Stimulated activated CD4-positive, alpha-beta T cell treated with anti-CD3 and anti-CD28 coated beads, Interleukin-4, amount 100 ng/mL, for 1 hour (primary cell): Measurements from ENCODE around the gene ABCA7.
"Not testable (repeated sequence)": the region's sequence is repeated elsewhere in the genome, so short reads cannot be mapped to it uniquely, and the experiment has no call there.

ENCODE experiments used
- DNase-seq: peaks from one replicate; pipeline ENCODE4 v3.0.0-alpha.2; 2020

ABCA7 gene

DNA sequence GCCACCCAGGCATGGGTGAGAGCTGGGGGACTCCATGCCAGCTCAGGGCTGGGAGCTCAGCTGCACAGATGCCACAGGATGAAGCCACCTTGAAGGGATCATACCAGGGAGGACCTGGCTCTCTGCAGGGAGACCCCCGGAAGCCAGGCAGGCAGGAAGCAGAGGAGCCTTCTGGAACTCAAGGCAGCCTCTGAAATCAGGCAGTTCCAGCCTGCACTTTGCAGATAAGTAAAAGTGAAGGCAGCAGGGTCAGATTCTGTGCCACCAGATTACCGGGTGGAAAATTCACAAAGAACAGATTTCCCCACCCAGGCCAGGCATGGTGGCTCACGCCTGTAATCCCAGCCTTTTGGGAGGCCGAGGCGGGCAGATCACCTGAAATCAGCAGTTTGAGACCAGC, 21.5 kb upstream of the ABCA7 start:
- DNase-seq: no peak

DNA sequence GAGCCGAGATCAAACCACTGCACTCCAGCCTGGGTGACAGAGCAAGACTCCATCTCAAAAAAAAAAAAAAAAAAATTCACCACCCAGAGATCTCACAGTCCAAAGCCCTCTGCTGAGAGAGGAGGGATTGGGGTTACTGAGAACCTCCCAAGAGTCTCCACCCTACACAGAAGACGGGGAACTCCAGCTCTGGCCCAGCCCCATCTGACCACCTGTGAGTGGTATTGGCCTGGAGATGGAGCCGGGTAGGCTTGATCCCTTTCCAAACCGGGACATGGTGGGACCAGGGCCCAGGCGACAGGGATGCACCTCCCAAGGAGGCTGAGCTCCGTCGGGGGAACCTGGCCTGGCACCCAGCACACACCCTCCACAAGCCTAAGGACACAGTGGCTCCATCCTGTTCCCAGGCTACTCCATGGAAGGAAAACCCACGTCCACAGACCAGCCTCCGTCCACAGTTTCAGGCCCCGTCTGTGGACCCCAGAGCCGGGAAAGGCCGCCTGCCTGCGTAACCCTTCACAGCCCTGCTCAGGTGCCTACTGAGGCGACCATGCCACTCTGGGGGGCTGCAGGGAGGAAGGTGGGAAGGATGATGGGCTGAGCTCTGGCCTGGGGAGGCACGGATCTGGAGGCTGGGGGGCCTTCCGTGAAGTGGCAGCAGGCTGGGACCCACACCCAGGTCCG, 20.8 kb upstream of the ABCA7 start:
- DNase-seq: no peak

- no peak for DNase-seq
Observed at GRCh38 chr19:1019616-1019961, 20.3 kb upstream of the ABCA7 start.

GRCh38 chr19:1019980-1020867, 19.7 kb upstream of the ABCA7 start:
- peak; percentile 47 for DNase-seq

DNA sequence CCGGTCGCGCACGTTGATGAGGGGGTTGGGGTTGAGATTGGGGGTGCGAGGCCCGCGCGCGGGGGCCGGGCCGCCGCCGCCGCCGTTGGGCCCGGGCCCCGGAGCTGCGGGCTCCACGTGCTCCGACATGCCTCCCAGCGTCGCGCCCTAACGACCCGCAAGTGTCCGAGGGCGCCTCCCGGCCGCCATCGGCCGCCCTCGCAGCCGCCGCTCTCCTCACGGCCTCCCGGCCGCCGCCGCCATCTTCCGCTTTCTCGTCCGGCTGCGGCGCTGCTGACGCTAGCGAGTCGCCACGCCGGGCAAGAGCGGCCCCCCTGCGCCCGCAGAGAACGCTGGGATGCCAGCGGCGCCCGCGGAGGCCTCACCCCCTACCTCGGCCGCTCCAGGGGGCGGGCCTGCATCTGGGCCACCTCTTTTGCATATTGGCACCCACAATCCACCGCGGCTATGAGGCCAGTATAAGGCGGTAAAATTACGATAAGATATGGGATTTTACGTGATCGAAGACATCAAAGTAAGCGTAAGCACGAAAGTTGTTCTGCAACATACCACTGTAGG, 19.0 kb upstream of the ABCA7 start, which contains the start of gene TMEM259:
Gene TMEM259, minus strand, starts transcription at position 256 of the 558 bp plus-strand sequence. Its CDS starts 127 bp downstream, at position 129.
- DNase-seq: peak; percentile 97

- not testable (repeated sequence) for DNase-seq
Observed at GRCh38 chr19:1023883-1024188, 16.1 kb upstream of the ABCA7 start.

GRCh38 chr19:1025080-1025479, 14.8 kb upstream of the ABCA7 start:
- DNase-seq: not testable (repeated sequence)

DNA sequence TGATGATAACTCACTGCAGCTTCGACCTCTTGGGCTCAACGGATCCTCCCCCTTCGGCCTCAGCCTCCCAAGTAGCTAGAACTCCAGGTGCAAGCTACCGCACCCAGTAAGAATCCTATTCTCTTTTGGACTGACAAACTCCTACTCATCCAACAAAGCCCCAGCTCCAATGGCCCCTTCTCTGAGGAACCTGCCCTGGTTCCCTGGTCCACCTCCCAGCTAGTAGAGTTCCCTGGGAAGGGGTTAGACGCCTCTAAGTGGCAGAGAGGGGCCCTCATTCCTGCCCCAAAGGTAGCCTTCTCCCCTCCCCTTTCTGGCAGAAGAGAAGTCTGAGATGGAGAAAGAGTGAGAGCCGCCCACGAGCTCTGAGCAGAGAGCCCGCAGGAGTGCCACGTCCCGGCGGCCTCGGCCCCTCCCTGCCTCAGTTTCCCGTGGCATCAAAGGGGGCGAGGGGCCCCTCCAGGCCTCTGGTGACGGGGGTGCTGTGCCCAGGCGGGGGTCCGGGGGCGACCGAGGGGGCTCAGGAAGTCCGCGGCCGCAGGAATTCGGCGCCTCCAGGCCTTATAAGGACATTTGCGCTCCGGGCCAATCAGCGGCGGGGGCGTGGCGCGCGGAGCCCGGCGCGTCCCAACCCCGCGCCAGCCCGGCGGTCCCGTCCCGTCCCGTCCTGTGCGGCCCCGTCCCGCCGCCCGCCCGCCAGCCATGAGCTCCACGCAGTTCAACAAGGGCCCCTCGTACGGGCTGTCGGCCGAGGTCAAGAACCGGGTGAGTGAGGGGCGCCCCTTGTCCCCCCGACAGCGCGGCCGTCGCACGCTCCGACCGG, 13.7 kb upstream of the ABCA7 start, which contains the start of gene CNN2:
Gene CNN2, plus strand, starts transcription at position 649 of the 823 bp plus-strand sequence. Its CDS starts 54 bp downstream, at position 703.
- DNase-seq: peak; percentile 72

GRCh38 chr19:1026783-1027649, 12.9 kb upstream of the ABCA7 start:
- peak; percentile 40 for DNase-seq

DNA sequence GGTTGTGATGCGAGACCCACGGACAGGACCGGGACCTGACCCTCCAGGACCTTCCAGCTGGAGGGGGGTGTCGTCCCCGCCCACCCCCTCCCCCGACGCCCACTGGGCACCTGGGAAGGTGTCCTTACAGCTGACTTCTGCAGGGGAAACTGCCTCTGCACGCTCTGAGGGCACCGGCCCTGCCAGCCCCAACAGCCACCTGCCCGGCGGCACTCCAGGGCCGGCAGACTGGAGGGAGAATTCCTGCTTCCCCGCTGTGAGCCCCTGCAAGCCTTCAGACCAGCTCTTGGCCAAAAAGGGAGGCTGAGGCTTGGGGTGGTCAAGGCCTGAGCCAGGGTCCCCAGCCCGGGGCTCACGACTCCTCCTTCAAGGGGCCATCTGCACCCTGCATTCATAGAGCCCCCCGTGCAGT, 12.3 kb upstream of the ABCA7 start:
- DNase-seq: no peak

DNA sequence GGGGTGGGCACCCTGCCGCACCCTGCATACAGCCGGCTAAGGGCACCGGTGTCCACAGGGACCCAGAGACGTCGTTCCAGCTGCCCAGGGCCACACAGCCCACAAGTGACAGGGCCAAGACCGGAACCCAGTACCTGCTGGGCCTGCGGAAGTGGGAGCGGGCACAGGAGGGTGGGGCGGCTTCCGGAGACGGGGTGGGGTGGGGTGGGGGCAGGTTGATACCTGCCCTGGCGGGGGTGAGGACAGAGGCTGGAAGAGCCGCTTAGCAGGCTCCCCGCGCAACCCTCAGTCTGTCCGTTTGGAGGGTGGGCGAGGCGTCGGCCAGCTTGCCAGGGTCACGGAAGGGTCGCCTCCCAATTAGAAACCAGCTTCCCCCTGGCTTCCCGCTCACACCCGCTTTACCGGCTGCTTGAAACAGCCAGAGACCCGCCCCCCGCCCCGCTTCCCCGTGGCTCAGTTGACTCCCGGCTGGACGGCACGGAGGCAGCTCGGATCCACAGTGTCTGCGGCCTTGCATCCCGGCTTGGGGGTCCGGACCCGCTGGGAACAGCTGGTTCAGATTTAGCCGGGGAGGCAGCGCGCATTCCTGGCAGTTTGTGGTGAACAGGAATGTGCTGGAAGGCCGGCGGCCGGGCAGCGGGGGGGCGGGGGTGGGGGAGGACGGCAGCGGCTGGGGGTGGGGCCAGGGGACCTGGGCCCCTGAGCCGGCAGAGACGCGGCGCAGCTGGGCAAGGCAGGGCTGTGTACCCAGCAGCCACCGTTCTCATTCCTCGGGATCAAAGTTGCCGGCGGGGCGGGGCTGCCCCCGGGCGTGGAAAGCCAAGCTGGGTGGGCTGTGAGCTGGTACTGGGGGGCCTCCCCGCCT, 11.6 kb upstream of the ABCA7 start:
- DNase-seq: peak; percentile 48

DNA sequence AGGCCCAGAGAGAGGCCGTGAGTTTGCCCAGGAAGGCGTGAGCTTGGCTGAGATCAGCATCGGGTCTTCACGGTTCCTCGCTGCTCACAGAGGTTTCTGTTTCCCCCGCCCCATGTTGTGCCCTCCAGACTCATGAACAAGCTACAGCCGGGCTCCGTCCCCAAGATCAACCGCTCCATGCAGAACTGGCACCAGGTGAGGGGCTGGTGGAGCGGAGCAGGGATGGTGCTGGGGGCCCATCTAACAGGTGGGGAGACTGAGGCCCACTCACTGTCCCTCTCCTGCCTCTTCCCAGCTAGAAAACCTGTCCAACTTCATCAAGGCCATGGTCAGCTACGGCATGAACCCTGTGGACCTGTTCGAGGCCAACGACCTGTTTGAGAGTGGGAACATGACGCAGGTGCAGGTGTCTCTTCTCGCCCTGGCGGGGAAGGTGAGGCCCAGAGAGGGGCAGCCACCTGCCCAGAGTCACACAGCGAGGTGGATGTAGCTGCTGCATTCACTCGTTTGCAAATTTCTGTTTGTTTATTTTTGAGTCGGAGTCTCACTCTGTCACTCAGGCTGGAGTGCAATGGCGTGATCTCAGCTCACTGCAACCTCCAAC, 7.5 kb upstream of the ABCA7 start:
- no peak for DNase-seq

DNA sequence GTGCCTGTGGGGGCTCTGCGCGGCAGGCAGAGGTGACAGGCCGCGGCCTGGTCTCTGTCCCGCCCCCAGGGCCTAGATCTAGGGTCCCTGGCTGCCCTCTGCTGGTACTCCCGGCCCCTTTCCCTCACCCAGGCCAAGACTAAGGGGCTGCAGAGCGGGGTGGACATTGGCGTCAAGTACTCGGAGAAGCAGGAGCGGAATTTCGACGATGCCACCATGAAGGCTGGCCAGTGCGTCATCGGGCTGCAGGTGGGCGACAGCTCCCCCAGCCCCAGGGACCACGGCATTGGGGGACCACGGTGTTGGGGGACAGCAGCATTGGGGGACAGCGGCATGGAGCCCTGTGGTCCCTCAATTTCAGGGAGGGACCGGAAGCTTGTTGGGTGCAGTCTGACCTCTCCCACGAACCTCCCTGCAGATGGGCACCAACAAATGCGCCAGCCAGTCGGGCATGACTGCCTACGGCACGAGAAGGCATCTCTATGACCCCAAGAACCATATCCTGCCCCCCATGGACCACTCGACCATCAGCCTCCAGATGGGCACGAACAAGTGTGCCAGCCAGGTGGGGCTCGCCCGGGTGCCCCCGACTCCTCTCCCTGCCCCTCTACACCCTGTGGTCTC, 3.8 kb upstream of the ABCA7 start:
- DNase-seq: no peak

DNA sequence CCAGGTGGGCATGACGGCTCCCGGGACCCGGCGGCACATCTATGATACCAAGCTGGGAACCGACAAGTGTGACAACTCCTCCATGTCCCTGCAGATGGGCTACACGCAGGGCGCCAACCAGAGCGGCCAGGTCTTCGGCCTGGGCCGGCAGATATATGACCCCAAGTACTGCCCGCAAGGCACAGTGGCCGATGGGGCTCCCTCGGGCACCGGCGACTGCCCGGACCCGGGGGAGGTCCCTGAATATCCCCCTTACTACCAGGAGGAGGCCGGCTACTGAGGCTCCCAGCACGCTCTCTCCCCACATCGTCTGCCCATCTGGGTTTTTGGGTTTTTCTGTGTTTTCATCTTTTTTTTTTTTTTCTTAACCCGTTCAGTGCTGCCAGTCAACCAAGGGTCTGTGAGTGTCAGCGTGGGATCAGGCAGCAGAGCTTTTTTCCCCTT, 2.3 kb upstream of the ABCA7 start:
- DNase-seq: no peak

DNA sequence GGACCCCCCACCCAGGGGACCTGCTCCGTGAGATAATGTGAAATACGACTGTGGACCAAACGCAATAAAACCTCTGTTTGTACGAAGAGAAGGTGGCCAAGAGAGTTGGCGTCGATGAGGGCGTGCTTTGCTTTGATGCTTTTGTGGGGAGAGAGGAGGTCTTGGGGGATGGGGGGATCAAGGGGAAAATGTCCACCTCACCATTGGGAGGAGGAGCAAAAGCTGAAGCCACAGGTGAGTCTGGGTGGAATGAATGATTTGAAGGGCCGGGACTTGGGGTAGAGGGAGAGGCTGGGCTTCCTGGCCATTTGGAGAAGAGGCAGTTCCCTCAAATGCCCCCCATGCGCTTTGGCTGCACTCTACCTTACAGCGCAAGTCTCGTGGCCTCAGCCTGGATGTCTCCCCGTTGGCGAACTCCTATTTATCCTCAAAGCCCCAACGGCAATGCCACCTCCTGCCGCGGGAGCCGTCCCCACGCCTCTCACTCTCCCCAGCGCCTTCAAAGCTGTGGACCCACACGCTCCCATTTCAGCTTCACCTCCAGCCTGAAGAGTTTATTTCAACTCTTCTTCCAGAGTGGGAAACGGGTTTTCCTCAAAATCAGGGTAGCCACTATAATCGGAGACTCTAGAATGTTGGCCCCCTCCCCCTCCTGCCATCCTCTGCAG, 795 bp upstream of the ABCA7 start:
- DNase-seq: no peak

- peak; percentile 90 for DNase-seq
Observed at GRCh38 chr19:1040476-1041271, 767 bp downstream of the ABCA7 start.

DNA sequence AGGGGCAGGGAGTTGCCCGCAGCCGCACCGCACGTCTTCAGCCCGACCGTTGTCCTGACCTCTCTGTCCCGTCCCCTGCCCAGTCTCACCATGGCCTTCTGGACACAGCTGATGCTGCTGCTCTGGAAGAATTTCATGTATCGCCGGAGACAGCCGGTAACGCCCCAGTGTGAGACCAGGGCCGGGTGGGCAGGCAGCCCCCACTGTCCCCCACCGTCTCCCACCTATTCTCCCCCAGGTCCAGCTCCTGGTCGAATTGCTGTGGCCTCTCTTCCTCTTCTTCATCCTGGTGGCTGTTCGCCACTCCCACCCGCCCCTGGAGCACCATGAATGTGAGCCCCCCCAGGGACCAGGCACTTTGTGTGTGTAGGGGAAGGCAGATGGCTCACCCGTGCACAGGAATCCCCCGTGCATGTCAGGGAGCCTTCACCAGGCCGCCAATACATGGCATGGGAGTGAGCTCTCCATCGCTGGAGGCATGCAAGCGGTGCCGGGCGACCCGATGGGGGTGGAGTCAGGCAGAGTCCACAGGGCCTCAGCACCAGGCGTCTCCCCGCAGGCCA, 1.4 kb downstream of the ABCA7 start:
- no peak for DNase-seq
